ENCODE results near the gene ZDHHC9.

The ZDHHC9 gene

DNA sequence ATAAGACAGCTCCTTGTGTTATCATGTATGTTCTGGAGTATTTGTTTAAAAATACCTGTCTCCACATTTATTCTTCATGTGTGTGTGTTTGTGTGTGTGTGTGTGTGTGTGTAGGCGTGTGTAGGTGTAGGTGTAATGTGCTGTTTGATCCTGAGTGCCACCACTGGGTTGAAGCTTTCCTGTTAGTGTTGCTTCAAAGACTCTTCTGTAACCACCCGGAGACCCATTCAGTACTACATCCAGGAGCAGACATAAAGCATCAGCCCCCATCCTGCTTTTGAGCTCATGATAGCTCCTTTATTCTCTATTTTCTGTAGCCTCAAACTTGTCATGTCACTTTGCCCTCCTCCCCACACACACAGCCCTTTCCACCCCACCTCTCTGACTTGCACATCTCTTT lies 3.0 kb upstream of the ZDHHC9 start:
- H3K4me3 ChIP-seq (replicated peaks; ENCODE audit: low read depth, low read length) = no peak overlapping the region
- no peaks in the 10 kb centered on the region for H3K27me3 ChIP-seq (replicated peaks; ENCODE audit: control insufficient read depth, insufficient read depth, low read length)
- DNase-seq (ENCODE audit: extremely low read depth, insufficient read length) = no peak
- no peak for TF ChIP-seq CTCF (IDR thresholded peaks at IDR 0.05; ENCODE audit: insufficient read depth, low read length, poor library complexity, severe bottlenecking)
- H3K36me3 ChIP-seq (ENCODE audit: control insufficient read depth, insufficient read depth, low read length) = no peaks in the 10 kb centered on the region

- H3K27me3 ChIP-seq (replicated peaks; ENCODE audit: control insufficient read depth, insufficient read depth, low read length) = no peaks in the 10 kb centered on the region
- TF ChIP-seq CTCF (IDR thresholded peaks at IDR 0.05; ENCODE audit: insufficient read depth, low read length, poor library complexity, severe bottlenecking) = no peak
- H3K4me3 ChIP-seq (replicated peaks; ENCODE audit: low read depth, low read length) = no peak overlapping the region
- DNase-seq (ENCODE audit: extremely low read depth, insufficient read length) = no peak
- no peaks in the 10 kb centered on the region for H3K36me3 ChIP-seq (ENCODE audit: control insufficient read depth, insufficient read depth, low read length)
Measured at GRCh38 chrX:129845616-129846190, 2.0 kb upstream of the ZDHHC9 start.

GRCh38 chrX:129843209-129843458 lies 552 bp downstream of the ZDHHC9 start:
- H3K27me3 ChIP-seq (replicated peaks; ENCODE audit: control insufficient read depth, insufficient read depth, low read length) = no peaks in the 10 kb centered on the region
- no peak for TF ChIP-seq CTCF (IDR thresholded peaks at IDR 0.05; ENCODE audit: insufficient read depth, low read length, poor library complexity, severe bottlenecking)
- H3K4me3 ChIP-seq (replicated peaks; ENCODE audit: low read depth, low read length) = peak overlapping the region; percentile 74
- no peak for DNase-seq (ENCODE audit: extremely low read depth, insufficient read length)
- H3K36me3 ChIP-seq (ENCODE audit: control insufficient read depth, insufficient read depth, low read length) = no peaks in the 10 kb centered on the region

DNA sequence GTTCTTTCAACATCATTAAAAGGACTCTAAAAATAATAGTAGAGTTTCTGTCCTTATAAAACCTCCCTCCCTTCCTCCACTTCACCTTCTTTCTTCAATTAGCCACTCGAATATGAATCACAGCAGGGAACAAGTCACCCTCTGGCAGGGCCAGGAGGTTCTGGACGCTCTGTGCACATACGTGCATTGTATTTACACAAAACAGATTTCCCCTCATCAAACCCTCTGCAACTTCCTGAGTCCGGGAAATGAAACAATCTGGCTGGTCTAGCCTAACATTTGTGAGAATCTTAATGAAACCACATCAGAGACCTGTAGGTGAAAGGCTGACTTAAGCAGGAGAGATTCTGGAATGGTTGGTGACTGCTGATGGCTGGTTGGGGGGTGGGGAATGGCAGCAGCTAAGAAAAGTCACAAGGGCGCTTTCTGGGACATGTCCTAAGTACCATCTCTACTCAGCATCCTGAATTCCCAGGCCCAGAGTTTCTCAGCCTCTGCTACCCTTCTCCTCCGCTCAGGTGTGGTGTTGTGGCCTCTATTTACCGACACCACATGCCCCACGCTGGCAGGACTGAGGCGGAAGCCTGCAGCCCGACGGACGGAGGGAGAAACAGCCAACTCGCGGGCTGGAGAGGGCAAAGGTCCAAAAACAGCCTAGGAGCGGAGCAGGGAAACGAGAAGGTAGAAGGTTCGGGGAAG lies 1.0 kb downstream of the ZDHHC9 start:
- no peak for TF ChIP-seq CTCF (IDR thresholded peaks at IDR 0.05; ENCODE audit: insufficient read depth, low read length, poor library complexity, severe bottlenecking)
- DNase-seq (ENCODE audit: extremely low read depth, insufficient read length) = no peak
- Histone ChIP-seq H3K27me3 (replicated peaks; ENCODE audit: control insufficient read depth, insufficient read depth, low read length) (no peaks in the 10 kb centered on the region), H3K36me3 (ENCODE audit: control insufficient read depth, insufficient read depth, low read length) (no peaks in the 10 kb centered on the region), H3K4me3 (replicated peaks; ENCODE audit: low read depth, low read length) (peak overlapping the region; percentile 74)

- Histone ChIP-seq H3K4me3 (replicated peaks; ENCODE audit: low read depth, low read length) (no peak overlapping the region), H3K36me3 (ENCODE audit: control insufficient read depth, insufficient read depth, low read length) (no peaks in the 10 kb centered on the region), H3K27me3 (replicated peaks; ENCODE audit: control insufficient read depth, insufficient read depth, low read length) (no peaks in the 10 kb centered on the region)
- DNase-seq (ENCODE audit: extremely low read depth, insufficient read length) = no peak
- no peak for TF ChIP-seq CTCF (IDR thresholded peaks at IDR 0.05; ENCODE audit: insufficient read depth, low read length, poor library complexity, severe bottlenecking)
Measured at GRCh38 chrX:129840344-129840743, 3.3 kb downstream of the ZDHHC9 start.

DNA sequence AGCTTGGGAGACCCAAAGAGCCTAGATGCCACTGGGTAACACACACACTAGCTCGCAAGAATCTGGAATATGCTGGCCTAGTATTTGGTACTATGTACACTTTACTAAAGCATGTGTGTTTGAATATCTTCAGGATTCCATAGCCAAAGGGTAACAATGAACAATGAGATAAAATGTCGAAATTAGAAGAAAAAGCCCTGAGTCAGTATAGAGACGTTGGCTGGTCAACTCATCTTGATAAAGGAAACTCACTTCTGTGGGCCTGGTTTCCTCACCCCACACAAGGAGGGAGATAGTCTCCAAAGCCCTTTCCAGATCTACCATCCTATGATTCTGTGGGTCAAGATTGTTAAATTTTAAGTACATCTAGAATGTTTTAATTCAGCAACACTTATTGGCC lies 6.9 kb downstream of the ZDHHC9 start:
- Histone ChIP-seq H3K4me3 (replicated peaks; ENCODE audit: low read depth, low read length) (no peak overlapping the region), H3K36me3 (ENCODE audit: control insufficient read depth, insufficient read depth, low read length) (no peaks in the 10 kb centered on the region), H3K27me3 (replicated peaks; ENCODE audit: control insufficient read depth, insufficient read depth, low read length) (no peaks in the 10 kb centered on the region)
- TF ChIP-seq CTCF (IDR thresholded peaks at IDR 0.05; ENCODE audit: insufficient read depth, low read length, poor library complexity, severe bottlenecking) = no peak
- no peak for DNase-seq (ENCODE audit: extremely low read depth, insufficient read length)

Measured in GM06990 (cell line).